Measurements from ENCODE around the gene PLEKHA5.
A peak's percentile ranks its signal among the peaks of the same experiment; 100 is the strongest.
"Not testable (repeated sequence)": the region's sequence is repeated elsewhere in the genome, so short reads cannot be mapped to it uniquely, and the experiment has no call there.

The PLEKHA5 gene

GRCh38 chr12:19129486-19130223 lies at the start of gene PLEKHA5:
PLEKHA5 (plus strand) TSS chr12:19129733; CDS start chr12:19129800, 67 bp downstream.
- DNase-seq: peak; percentile 82

GRCh38 chr12:19080918-19081317 lies 48.6 kb upstream of the PLEKHA5 start:
- no peak for DNase-seq

- DNase-seq: no peak
These were observed 47.1 kb upstream of the PLEKHA5 start for GRCh38 chr12:19082365-19082911.

- DNase-seq: no peak
These were observed 45.0 kb upstream of the PLEKHA5 start for GRCh38 chr12:19084547-19084946.

GRCh38 chr12:19085090-19085489 lies 44.4 kb upstream of the PLEKHA5 start:
- no peak for DNase-seq

GRCh38 chr12:19088606-19089005 lies 40.9 kb upstream of the PLEKHA5 start:
- DNase-seq: no peak

- not testable (repeated sequence) for DNase-seq
These were observed 37.1 kb upstream of the PLEKHA5 start for GRCh38 chr12:19092482-19092881.

- no peak for DNase-seq
These were observed 36.3 kb upstream of the PLEKHA5 start for GRCh38 chr12:19093218-19093617.

GRCh38 chr12:19095331-19095730 lies 34.2 kb upstream of the PLEKHA5 start:
- DNase-seq: no peak

- DNase-seq: no peak
These were observed 33.6 kb upstream of the PLEKHA5 start for GRCh38 chr12:19095756-19096480.

- DNase-seq: peak; percentile 11
These were observed 24.1 kb upstream of the PLEKHA5 start for GRCh38 chr12:19105463-19105862.

GRCh38 chr12:19107750-19108149 lies 21.8 kb upstream of the PLEKHA5 start:
- no peak for DNase-seq

GRCh38 chr12:19110221-19110940 lies 19.2 kb upstream of the PLEKHA5 start:
- DNase-seq: no peak

GRCh38 chr12:19113464-19113863 lies 16.1 kb upstream of the PLEKHA5 start:
- DNase-seq: no peak

GRCh38 chr12:19115285-19115684 lies 14.2 kb upstream of the PLEKHA5 start:
- DNase-seq: no peak

GRCh38 chr12:19119440-19119839 lies 10.1 kb upstream of the PLEKHA5 start:
- no peak for DNase-seq

- no peak for DNase-seq
These were observed 8.7 kb upstream of the PLEKHA5 start for GRCh38 chr12:19120795-19121194.

GRCh38 chr12:19121449-19122018 lies 8.0 kb upstream of the PLEKHA5 start:
- DNase-seq: no peak

GRCh38 chr12:19125325-19125724 lies 4.2 kb upstream of the PLEKHA5 start:
- no peak for DNase-seq

GRCh38 chr12:19127270-19127669 lies 2.3 kb upstream of the PLEKHA5 start:
- DNase-seq: no peak

GRCh38 chr12:19128485-19128884 lies 1.0 kb upstream of the PLEKHA5 start:
- DNase-seq: no peak

GRCh38 chr12:19129122-19129485 lies 429 bp upstream of the PLEKHA5 start:
- DNase-seq: peak; percentile 55

Data from NCI-H1092 treated with DMSO at 0.1 percent for 48 hours (cell line).